GM21390 (cell line): Measurements from ENCODE around the gene IFITM2.
A peak's percentile ranks its signal among the peaks of the same experiment; 100 is the strongest.
"Not testable (repeated sequence)": the region's sequence is repeated elsewhere in the genome, so short reads cannot be mapped to it uniquely, and the experiment has no call there.

Experiments used
- ATAC-seq: cut with Tn5 transposase; IDR thresholded peaks from one replicate; pipeline ENCODE4 v1.9.1; 2021; ENCODE audit not compliant: unreplicated experiment

The IFITM2 gene

DNA sequence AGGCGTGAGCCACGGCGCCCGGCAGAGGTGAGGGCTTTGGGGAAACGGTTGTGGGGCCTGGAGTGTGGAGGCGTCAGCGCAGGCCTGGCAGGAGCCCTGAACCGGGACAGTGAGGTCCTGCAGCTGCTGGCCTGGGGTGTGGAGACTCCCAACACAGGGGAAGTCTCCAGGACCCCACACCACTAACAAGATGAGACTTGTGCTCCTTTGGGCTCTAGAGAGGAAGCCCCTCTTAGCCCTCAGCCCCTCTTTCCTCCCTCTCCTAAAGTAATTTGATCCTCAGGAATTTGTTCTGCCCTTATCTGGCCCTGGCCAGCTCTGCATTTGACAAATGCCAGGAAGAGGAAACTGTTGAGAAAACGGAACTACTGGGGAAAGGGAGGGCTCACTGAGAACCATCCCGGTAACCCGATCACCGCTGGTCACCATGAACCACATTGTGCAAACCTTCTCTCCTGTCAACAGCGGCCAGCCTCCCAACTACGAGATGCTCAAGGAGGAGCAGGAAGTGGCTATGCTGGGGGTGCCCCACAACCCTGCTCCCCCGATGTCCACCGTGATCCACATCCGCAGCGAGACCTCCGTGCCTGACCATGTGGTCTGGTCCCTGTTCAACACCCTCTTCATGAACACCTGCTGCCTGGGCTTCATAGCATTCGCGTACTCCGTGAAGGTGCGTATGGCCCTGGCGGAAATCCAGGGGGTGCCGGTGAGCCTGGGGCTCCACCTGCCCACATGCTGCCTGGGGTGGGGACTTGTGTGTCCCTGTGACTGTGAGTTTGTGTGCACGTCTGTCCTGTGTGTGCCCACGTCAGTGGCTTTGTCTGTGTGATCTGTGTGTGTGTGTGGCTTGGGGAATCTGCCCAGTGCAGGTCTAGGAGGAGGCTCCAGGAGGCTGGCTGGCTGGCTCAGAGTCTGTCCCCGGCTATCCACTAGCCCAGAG is at the start of gene IFITM2:
Gene IFITM2 (plus strand): TSS at position 51 of the 943 bp plus-strand sequence. CDS start 377 bp downstream, at position 428.
- not testable (repeated sequence) for ATAC-seq

DNA sequence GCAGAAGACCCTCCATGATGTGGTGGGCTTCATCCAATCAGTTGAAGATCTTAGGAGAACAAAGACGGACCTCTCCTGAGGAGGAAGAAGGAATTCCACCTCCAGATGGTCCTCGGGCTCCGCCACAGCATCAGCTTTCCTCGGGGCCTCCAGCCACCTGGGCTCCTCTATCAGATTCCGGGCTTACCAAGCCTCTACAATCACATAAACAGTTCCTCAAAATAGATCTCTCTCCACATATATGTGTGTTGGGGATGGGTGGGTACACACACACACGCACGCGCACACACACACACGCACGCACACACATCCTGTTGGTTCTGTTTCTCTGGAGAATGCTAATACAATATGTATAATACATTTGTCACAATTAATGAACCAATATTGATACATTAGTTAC is 48.2 kb upstream of the IFITM2 start:
- ATAC-seq, result no peak

DNA sequence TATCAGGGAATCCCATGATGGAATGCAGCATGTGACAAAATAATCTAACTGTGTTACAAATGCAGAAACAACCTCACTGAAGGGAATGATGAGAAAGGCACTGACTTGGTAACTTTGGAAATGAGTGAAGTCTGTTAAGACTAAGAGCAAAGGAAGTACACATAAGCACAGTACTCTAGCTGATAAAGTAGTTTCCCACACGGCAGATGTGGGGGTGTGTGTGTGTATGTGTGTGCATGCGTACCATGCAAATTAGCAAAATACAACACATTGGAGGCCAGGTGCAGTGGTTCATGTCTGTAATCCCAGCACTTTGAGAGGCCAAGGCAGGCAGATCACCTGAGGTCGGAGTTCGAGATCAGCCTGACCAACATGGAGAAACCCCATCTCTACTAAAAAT is 46.0 kb upstream of the IFITM2 start:
- ATAC-seq, result no peak

DNA sequence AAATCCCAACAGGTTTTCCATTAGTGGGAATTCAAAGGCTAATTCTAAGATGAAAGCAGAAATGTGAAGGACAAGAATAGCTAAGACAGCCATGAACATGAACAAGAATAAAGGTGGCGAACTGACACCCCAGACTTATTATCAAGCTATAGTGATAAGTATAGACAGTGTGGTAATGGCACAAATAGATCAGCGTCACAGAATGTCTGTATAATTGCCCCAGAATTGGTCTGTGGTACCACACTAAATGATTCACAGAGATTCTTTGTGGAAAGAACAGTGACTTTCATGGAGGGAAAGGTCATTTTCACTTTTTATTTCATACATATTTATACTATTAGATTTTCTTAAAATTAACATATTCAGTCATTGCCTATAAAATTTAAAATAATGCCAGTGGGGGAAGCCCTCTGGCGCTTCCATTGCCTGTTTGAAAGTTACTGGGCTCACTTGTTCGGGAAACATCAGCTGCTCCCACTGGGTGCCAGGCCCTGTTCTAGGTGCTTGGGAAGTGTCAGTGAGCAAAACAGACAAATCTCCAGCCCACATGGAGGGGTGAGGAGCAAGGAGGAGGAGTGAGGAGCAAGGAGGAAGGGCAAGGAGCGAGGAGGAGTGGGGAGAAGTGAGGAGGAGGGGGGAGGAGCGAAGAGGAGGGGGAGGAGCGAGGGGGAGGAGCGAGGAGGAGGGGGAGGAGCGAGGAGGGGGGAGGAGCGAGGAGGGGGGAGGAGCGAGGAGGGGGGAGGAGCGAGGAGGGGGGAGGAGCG is 40.8 kb upstream of the IFITM2 start:
- ATAC-seq, result no peak

DNA sequence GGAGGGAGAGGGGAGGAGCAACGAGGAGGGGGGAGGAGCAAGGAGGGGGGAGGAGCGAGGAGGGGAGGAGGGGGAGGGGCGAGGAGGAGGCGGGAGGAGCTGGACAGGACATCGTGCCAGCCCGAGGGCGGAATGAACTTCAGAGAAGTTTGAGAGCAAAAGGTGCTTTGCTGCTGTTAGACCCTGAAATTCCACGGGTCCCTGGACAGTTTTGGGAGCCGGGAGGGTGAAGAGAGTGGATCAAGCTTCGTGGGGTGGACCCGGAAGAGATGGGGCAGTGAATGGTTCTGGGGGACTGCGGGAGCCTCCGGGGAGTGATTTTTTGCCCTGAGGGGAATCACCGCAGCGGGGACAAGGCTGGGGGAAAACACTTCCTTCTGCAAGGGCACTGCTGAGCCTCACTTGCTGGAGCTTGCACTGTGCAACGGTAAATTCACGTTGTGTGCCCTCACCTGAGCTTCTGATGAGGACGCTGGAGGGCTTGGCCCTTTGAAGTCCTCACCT is 40.1 kb upstream of the IFITM2 start:
- no peak for ATAC-seq

DNA sequence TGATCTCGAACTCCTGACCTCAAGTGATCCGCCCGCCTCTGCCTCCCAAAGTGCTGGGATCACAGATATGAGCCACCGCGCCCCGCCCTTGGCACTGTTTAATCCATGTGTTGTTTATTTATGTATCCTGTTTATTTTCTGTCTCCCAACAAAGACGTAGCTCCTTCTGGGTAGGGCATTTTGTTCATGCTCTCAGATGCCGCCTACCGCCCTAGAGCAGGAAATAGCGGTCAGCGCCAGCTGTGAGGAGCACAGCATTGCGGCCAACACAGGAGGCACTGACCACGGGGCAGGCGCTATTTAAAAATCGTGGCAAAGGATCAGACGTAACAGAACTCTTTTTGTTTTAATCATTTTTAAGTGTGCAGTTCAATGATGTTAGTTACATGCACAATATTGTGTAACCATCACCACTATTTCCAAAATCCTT is 38.9 kb upstream of the IFITM2 start:
- ATAC-seq, result peak; percentile 30

DNA sequence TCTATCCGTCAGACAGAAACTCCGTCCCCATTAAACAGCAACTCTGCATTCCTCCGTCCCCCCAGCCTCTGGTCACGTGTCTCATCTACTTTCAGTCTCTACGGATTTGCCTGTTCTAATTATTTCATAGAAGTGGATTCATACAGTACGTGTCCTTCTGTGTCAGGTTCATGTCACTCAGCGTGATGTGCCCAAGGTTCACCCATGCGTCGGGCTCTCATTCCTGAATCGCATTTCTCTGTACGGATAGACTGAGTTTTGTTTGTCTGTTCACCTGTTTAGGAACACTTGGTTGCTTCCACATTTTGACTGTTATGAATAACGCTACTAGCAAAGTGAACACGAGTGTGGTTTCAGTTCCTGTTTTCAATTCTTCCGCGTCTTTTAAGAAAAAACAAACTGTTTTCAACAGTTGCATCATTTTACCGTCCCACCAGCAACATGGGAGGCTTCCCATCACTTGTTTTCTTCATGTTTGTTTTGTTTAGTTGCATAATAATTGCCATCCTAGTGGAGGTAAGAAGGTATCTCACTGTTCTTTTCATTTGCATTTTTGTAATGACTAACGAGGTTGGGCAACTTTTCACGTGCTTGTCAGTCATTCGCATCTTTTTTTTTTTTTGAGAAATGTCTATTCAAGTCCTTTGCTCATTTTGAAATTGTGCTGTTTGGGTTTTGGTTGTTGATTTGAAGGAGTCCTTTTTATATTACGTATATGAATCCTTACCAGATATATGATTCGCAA is 38.3 kb upstream of the IFITM2 start:
- ATAC-seq, result peak; percentile 73

DNA sequence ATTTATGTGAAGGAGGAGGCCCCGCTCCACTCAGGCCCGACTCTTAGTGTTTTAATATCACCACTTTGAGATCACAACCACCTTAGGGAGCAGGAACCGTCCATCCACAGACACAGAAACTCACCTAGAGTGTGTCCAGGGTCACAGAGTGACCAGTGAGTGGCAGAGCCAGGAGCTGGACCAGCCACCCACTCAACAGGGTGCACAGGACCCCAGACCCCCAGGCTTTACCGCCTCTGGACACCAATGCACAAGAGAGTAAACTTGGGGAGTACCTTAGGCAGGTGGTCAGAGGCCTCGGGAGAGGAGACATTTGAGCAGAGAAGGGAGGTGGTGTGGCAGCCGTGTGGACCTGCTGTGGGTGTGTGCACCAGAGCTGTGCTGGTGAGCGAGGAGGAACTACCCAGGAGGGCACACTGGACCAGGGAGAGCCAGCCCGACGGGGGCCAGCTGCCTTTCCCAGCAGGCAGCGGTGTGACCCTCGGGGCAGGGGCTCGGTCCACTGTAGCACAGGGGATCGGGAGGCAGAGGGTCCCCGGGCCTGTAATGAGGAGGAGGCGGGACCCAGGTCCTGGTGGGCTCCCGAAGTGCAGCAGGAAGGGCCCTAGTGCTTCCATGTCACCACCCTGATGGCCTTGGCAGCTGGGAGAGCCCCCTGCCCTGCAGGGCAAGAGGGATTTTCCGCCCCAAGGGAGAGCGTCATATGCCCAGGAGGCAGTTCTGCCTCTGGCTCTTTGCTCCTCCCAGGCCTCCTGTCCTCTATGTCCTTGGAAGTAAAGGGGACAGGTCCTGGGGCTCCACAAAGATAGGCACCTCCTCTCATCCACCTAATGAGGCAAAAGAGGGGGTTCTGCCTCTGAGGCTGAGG is 36.9 kb upstream of the IFITM2 start:
- ATAC-seq, result no peak

DNA sequence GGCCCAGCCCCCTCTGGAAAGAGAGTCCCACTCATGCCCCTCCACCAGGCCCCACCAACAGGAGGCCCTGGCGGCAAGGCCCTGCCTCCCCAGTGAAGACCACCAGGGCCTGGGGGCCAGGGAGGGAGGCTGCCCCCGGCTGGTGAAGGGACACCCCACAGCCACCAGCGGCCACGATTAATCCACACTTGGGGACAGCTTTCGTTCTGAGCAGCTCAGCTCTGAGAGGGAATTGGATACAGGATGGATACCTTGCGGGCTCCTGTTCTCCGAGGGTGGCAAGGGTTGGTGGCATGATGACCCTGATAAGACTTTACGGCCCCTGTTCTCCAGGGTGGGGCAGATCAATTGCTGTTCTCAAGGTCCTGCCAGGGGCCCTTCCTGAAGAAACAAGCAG is 36.3 kb upstream of the IFITM2 start:
- no peak for ATAC-seq

DNA sequence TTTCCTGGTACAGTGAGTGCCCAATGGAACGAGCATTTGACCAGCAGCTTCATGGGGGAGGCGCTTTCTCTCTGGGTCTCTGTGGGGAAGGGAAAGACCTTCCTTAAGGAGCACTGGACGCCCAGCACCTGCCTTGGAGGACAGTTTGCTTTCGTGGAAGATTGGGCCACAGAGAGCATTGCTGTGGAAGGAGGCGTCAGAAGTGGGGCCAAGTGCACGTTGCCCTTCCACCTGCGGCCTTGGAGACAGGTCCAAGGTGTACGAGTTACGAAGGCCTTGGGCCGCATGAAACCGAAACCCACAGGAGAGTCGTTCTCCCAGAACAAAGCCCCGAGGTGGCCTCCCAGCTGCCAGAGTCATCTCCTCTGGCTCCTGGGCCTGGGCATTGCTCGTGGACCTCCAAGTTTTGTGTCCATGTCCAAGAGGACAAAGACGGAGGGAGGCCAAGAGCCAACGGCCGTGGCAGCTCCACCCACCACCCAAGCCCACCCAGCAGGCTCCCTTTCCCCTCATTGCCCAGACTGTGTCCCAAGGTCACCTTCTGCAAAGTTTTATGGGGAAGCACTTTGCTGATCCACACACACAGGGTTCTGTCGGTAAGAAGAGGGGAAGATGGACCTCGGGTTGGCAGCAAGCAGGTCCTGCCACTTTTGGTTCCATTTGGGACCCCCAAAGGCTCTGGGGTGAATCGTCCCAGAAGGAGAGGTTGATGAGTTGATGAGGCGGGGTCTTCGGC is 35.3 kb upstream of the IFITM2 start:
- no peak for ATAC-seq

DNA sequence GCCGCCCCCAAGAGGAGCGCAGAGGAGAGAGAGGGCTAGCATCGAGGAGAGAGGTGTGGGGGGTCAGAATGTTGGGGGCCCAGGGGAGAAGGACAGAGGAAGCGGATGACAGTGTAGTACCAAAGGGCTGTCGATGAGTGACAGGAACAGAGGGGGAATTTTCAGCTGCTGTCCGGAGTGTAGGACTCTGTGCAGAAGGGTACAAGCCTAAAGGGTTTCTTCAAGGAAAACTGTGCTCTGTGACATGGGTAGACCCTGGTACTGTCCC is 34.8 kb upstream of the IFITM2 start:
- ATAC-seq, result no peak

DNA sequence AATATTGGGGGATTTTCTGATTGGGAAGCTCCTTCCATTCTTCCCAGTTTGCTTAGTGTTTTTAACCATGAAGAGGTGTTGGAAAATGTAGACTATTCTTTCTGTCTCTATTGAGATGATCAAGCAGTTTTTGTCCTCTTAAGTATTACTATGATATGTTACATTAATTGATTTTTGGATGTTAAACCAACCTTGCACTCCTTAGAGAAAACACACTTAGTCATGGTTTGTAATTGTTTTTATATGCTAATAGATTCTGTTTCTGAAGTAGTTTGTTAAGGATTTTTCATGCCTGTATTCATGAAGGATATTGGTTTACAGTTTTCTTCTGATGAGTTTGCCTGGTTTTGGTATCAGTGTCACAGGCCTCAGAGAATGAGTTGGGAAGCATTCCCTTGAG is 31.4 kb upstream of the IFITM2 start:
- no peak for ATAC-seq

DNA sequence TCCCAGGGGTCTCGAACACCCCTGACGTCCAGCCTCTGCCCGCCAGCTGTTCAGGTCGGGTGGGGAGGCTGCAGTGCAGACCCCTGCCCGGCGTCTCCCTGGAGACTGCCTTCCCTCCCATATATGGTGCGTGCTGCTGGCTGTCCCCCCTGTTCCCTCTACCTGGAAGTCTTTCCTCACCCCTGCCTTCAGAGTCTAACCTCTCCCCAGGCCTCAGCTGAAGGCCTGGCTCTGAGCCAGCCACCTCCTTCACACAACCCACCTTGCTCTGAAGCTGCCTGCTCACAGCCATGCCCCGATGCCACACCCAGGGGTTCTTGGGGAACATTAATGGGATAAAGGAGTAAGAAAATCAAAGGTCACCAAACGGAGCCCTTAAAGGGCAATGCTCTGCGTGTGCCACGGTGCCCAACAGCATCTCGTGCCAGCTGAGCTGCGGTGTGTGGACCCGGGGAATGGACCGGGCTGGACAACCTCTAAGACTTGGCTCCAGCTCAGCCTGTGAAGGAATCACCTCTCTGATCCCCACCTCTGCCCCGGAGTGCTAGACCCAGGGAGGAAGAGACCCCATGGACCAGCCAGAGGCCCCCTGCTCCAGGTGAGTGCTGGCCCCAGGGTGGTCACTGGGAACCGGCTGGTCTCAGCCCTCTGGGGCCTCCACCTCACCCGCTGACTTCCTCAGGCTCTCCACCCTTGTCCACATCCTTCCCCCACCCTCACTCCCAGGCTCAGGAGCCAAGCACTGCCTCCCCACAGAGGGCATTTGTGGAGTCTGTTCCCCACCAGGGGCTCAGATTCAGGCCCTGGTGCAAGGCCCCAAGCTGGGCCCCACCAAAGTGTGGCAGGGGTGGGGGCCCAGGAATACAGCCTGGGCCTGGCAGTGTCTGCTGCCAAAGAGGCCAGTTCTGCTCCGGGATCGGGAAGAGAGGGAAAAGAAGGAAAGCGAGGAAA is 29.3 kb upstream of the IFITM2 start, which contains the start of gene NLRP6:
Gene NLRP6 (plus strand): TSS at position 407 of the 951 bp plus-strand sequence. CDS start 163 bp downstream, at position 570.
- ATAC-seq, result no peak

DNA sequence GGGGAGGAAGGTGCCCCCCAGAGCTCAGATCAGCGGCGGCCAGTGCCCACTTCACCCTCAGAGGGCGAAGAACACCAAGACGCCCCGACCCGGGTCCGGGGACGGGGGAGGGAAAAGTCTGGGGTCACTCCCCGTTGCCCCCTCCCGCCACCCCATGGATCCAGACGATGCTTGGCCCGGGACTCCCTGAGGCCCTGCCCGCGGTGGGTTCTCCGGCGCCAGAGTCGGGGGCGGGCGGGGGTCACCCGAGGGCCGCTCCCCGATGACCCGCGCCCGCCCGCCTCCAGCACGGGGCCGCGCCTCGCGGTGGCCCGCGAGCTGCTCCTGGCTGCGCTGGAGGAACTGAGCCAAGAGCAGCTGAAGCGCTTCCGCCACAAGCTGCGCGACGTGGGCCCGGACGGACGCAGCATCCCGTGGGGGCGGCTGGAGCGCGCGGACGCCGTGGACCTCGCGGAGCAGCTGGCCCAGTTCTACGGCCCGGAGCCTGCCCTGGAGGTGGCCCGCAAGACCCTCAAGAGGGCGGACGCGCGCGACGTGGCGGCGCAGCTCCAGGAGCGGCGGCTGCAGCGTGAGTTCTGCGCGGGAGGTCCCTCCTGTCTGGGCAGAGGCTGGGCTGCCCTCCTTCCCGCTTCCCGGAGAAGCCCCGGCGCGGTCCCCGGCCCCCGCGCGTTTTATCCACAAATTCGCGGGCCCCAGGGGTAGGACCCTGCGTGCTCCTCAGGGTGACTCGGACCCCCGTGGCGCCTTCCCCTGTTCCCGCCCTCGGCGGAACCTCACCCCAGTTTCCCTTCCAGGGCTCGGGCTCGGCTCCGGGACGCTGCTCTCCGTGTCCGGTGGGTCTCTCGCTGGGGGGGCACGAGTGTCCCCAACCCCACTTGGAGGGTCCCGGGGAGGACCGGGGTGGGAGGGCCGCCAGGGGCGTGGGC is 28.3 kb upstream of the IFITM2 start:
- ATAC-seq, result no peak

DNA sequence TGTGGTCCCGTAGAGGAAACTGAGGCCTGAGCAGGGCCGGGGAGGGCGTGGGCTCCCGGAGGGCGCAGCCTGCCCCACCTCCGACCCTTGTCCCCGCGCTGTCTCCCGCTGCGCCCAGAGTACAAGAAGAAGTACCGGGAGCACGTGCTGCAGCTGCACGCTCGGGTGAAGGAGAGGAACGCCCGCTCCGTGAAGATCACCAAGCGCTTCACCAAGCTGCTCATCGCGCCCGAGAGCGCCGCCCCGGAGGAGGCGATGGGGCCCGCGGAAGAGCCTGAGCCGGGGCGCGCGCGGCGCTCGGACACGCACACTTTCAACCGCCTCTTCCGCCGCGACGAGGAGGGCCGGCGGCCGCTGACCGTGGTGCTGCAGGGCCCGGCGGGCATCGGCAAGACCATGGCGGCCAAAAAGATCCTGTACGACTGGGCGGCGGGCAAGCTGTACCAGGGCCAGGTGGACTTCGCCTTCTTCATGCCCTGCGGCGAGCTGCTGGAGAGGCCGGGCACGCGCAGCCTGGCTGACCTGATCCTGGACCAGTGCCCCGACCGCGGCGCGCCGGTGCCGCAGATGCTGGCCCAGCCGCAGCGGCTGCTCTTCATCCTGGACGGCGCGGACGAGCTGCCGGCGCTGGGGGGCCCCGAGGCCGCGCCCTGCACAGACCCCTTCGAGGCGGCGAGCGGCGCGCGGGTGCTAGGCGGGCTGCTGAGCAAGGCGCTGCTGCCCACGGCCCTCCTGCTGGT is 27.5 kb upstream of the IFITM2 start:
- no peak for ATAC-seq

DNA sequence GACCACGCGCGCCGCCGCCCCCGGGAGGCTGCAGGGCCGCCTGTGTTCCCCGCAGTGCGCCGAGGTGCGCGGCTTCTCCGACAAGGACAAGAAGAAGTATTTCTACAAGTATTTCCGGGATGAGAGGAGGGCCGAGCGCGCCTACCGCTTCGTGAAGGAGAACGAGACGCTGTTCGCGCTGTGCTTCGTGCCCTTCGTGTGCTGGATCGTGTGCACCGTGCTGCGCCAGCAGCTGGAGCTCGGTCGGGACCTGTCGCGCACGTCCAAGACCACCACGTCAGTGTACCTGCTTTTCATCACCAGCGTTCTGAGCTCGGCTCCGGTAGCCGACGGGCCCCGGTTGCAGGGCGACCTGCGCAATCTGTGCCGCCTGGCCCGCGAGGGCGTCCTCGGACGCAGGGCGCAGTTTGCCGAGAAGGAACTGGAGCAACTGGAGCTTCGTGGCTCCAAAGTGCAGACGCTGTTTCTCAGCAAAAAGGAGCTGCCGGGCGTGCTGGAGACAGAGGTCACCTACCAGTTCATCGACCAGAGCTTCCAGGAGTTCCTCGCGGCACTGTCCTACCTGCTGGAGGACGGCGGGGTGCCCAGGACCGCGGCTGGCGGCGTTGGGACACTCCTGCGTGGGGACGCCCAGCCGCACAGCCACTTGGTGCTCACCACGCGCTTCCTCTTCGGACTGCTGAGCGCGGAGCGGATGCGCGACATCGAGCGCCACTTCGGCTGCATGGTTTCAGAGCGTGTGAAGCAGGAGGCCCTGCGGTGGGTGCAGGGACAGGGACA is 26.7 kb upstream of the IFITM2 start:
- no peak for ATAC-seq
